OCI-LY3 (cell line): ENCODE data around the gene KCNA4.

Experiments
- H2AFZ ChIP-seq: fragments of 200-600, 300-600 bp; shearing (Covaris generic); 2 replicates; pipeline ENCODE4 v1.6.0; 2014; ENCODE audit warnings: antibody characterized with exemption, low read depth, low read length
- H3K27ac ChIP-seq: fragments of 200-600, 300-600 bp; sonication (generic); 2 replicates; pipeline ENCODE4 v1.5.1; 2014; ENCODE audit warnings: mild to moderate bottlenecking, low read length, moderate library complexity, mixed read lengths
- H3K27me3 ChIP-seq: fragments of 200-600, 300-600 bp; sonication (generic); 2 replicates; pipeline ENCODE4 v1.6.1; 2014; ENCODE audit warnings: low read depth, low read length, mixed read lengths
- H3K36me3 ChIP-seq: fragments of 200-600, 300-600 bp; sonication (generic); replicated peaks from 2 replicates; pipeline ENCODE3; 2014; ENCODE audit warnings: low read depth, low read length, mixed read lengths
- H3K4me1 ChIP-seq: fragments of 300-600, 200-600 bp; sonication (generic); 2 replicates; pipeline ENCODE4 v1.6.1; 2014; ENCODE audit warnings: low read length, mixed read lengths
- H3K4me2 ChIP-seq: fragments of 200-600, 300-600 bp; sonication (generic); 2 replicates; pipeline ENCODE4 v1.6.1; 2014; ENCODE audit warnings: low read length, mixed read lengths
- H3K4me3 ChIP-seq: fragments of 300-600, 200-600 bp; sonication (generic); 2 replicates; pipeline ENCODE4 v1.5.1; 2014; ENCODE audit warnings: antibody characterized with exemption, mild to moderate bottlenecking, low read length, moderate library complexity
- H3K79me2 ChIP-seq: fragments of 300-600, 200-600 bp; shearing (Covaris generic); 2 replicates; pipeline ENCODE4 v1.6.1; 2014; ENCODE audit warnings: mild to moderate bottlenecking, low read length, mixed read lengths
- H3K9ac ChIP-seq: fragments of 300-600, 200-600 bp; shearing (Covaris generic); 2 replicates; pipeline ENCODE4 v1.6.0; 2014; ENCODE audit warnings: mild to moderate bottlenecking, low read length, moderate library complexity
- H3K9me3 ChIP-seq: fragments of 200-600, 300-600 bp; shearing (Covaris generic); 2 replicates; pipeline ENCODE4 v1.6.1; 2014; ENCODE audit warnings: low read length, mixed read lengths; ENCODE audit not compliant: insufficient read depth
- H4K20me1 ChIP-seq: fragments of 200-600, 300-600 bp; sonication (generic); 2 replicates; pipeline ENCODE4 v1.6.1; 2016; ENCODE audit warnings: low read length, mixed read lengths; ENCODE audit not compliant: insufficient read depth
- CTCF ChIP-seq: fragments of 200-600, 300-600 bp; sonication (generic); IDR thresholded peaks from 2 replicates; pipeline ENCODE4 v1.5.1; 2014; ENCODE audit warnings: antibody characterized with exemption, low read length, low read depth
- EZH2phosphoT487 ChIP-seq: fragments of 200-600 bp; shearing (Covaris generic); IDR thresholded peaks from 2 replicates; pipeline ENCODE4 v1.6.1; 2018; ENCODE audit warnings: antibody characterized with exemption, mixed run types, low read depth

KCNA4 gene

GRCh38 chr11:30017445-30017895 is 640 bp upstream of the KCNA4 start:
- Histone ChIP-seq H3K4me3 (no peak overlapping the region), H3K36me3 (no peaks in the 10 kb centered on the region), H3K79me2 (no peaks in the 10 kb centered on the region), H3K9ac (no peak overlapping the region), H3K4me1 (no peaks in the 10 kb centered on the region), H3K4me2 (no peak overlapping the region), H4K20me1 (no peaks in the 10 kb centered on the region), H3K27me3 (no peaks in the 10 kb centered on the region), H3K27ac (no peak overlapping the region), H2AFZ (no peak overlapping the region), H3K9me3 (no peaks in the 10 kb centered on the region)
- TF ChIP-seq EZH2phosphoT487, result no peak
- TF ChIP-seq CTCF, result no peak

- Histone ChIP-seq H2AFZ (no peak overlapping the region), H3K4me3 (no peak overlapping the region), H3K4me2 (no peak overlapping the region), H3K27ac (no peak overlapping the region), H3K27me3 (no peaks in the 10 kb centered on the region), H3K36me3 (no peaks in the 10 kb centered on the region), H3K9ac (no peak overlapping the region), H3K79me2 (no peaks in the 10 kb centered on the region), H3K9me3 (no peaks in the 10 kb centered on the region), H4K20me1 (no peaks in the 10 kb centered on the region), H3K4me1 (no peaks in the 10 kb centered on the region)
- TF ChIP-seq CTCF (no peak), EZH2phosphoT487 (no peak)
These were observed 961 bp downstream of the KCNA4 start for GRCh38 chr11:30015725-30016412.

GRCh38 chr11:30012346-30012745 is 4.5 kb downstream of the KCNA4 start:
- Histone ChIP-seq H3K9ac (no peak overlapping the region), H4K20me1 (no peaks in the 10 kb centered on the region), H3K4me3 (no peak overlapping the region), H3K9me3 (no peaks in the 10 kb centered on the region), H3K27ac (no peak overlapping the region), H3K27me3 (no peaks in the 10 kb centered on the region), H3K4me2 (no peak overlapping the region), H3K4me1 (no peaks in the 10 kb centered on the region), H2AFZ (no peak overlapping the region), H3K36me3 (no peaks in the 10 kb centered on the region), H3K79me2 (no peaks in the 10 kb centered on the region)
- no peak for TF ChIP-seq EZH2phosphoT487
- TF ChIP-seq CTCF, result no peak

- H3K79me2 ChIP-seq, result no peaks in the 10 kb centered on the region
- no peak overlapping the region for H3K9ac ChIP-seq
- no peaks in the 10 kb centered on the region for H3K36me3 ChIP-seq
- H3K9me3 ChIP-seq, result no peaks in the 10 kb centered on the region
- H4K20me1 ChIP-seq, result no peaks in the 10 kb centered on the region
- no peak overlapping the region for H2AFZ ChIP-seq
- no peak overlapping the region for H3K27ac ChIP-seq
- TF ChIP-seq EZH2phosphoT487 (no peak), CTCF (no peak)
- H3K4me1 ChIP-seq, result no peaks in the 10 kb centered on the region
- H3K27me3 ChIP-seq, result no peaks in the 10 kb centered on the region
- no peak overlapping the region for H3K4me2 ChIP-seq
- H3K4me3 ChIP-seq, result no peak overlapping the region
These were observed 7.8 kb downstream of the KCNA4 start for GRCh38 chr11:30009060-30009459.
